Measurements from ENCODE around the gene WDR46.
"Not testable (repeated sequence)": the region's sequence is repeated elsewhere in the genome, so short reads cannot be mapped to it uniquely, and the experiment has no call there.

The WDR46 gene

GRCh38 chr6:33272275-33273128 is 16.5 kb downstream of the WDR46 start:
- no peaks in the 10 kb centered on the region for H3K9me3 ChIP-seq
- H3K36me3 ChIP-seq: peaks cover 56% of the 10 kb centered on the region
- no peaks in the 10 kb centered on the region for H3K4me1 ChIP-seq
- no peak for DNase-seq
- TF ChIP-seq CTCF (IDR thresholded peaks at IDR 0.05; ENCODE audit: low read depth, low read length): no peak
- H3K4me3 ChIP-seq (ENCODE audit: low read depth, low read length): peak overlapping the region; percentile 92
- H3K27me3 ChIP-seq: no peaks in the 10 kb centered on the region

- Histone ChIP-seq H3K36me3 (peaks cover 61% of the 10 kb centered on the region), H3K4me3 (ENCODE audit: low read depth, low read length) (peak within 1 kb of the TSS; percentile 92)
Observed at GRCh38 chr6:33271468-33272274, 17.4 kb downstream of the WDR46 start, which contains the start of the genes RPS18 and VPS52. RPS18 (plus strand) TSS chr6:33272075; CDS start chr6:33272120, 45 bp downstream. VPS52 (minus strand) TSS chr6:33271876; CDS start chr6:33271675, 201 bp downstream.

GRCh38 chr6:33271117-33271467 is 17.9 kb downstream of the WDR46 start:
- H3K4me1 ChIP-seq: no peaks in the 10 kb centered on the region
- no peak for DNase-seq
- no peaks in the 10 kb centered on the region for H3K27me3 ChIP-seq

More at GRCh38 chr6:33271468-33272274, 17.4 kb downstream of the WDR46 start, which contains the start of the genes RPS18 and VPS52:
- Histone ChIP-seq H3K9me3 (no peaks in the 10 kb centered on the region), H3K27me3 (no peaks in the 10 kb centered on the region), H3K4me1 (no peaks in the 10 kb centered on the region)
- TF ChIP-seq CTCF (IDR thresholded peaks at IDR 0.05; ENCODE audit: low read depth, low read length): no peak
- peak; percentile 94 for DNase-seq

GRCh38 chr6:33264015-33264414 is 25.0 kb downstream of the WDR46 start:
- no peaks in the 10 kb centered on the region for H3K4me1 ChIP-seq
- H3K9me3 ChIP-seq: no peaks in the 10 kb centered on the region
- no peak for DNase-seq
- peaks cover 40% of the 10 kb centered on the region for H3K36me3 ChIP-seq
- no peaks in the 10 kb centered on the region for H3K27me3 ChIP-seq
- no peak for TF ChIP-seq CTCF (IDR thresholded peaks at IDR 0.05; ENCODE audit: low read depth, low read length)
- H3K4me3 ChIP-seq (ENCODE audit: low read depth, low read length): no peak overlapping the region

More at GRCh38 chr6:33271117-33271467, 17.9 kb downstream of the WDR46 start:
- Histone ChIP-seq H3K36me3 (peaks cover 55% of the 10 kb centered on the region), H3K4me3 (ENCODE audit: low read depth, low read length) (peak overlapping the region; percentile 92), H3K9me3 (no peaks in the 10 kb centered on the region)
- TF ChIP-seq CTCF (IDR thresholded peaks at IDR 0.05; ENCODE audit: low read depth, low read length): peak; percentile 18; the same call in 1 of the 2 replicates

- H3K4me1 ChIP-seq; H3K9me3 ChIP-seq; H3K27me3 ChIP-seq; H3K4me3 ChIP-seq (ENCODE audit: low read depth, low read length); DNase-seq: not testable (repeated sequence)
- H3K36me3 ChIP-seq: peaks cover 35% of the 10 kb centered on the region
Observed at GRCh38 chr6:33262490-33262889, 26.5 kb downstream of the WDR46 start.

- Histone ChIP-seq H3K9me3 (no peaks in the 10 kb centered on the region), H3K27me3 (no peaks in the 10 kb centered on the region), H3K36me3 (peaks cover 18% of the 10 kb centered on the region), H3K4me3 (ENCODE audit: low read depth, low read length) (no peak overlapping the region), H3K4me1 (no peaks in the 10 kb centered on the region)
- DNase-seq: no peak
- TF ChIP-seq CTCF (IDR thresholded peaks at IDR 0.05; ENCODE audit: low read depth, low read length): no peak
Observed at GRCh38 chr6:33259032-33259431, 30.0 kb downstream of the WDR46 start.

All from BE2C (cell line).